Adrenal gland (tissue), 5 donors: ENCODE measurements around the gene SERPINB8.

Source experiments
- POLR2A ChIP-seq, 2 donors: fragments of 450-650 bp; IDR thresholded peaks; one replicate each; pipeline ENCODE4 v1.6.1; 2017; ENCODE audit warnings: antibody characterized with exemption in 2 of 2, mild to moderate bottlenecking in 2 of 2, moderate library complexity in 1 of 2
- TF ChIP-seq, protein P1 (sequence below), 6 experiments: fragments of 450-650 bp in 4 of 6; fragments of 200-600 bp in 2 of 6; sonication (generic) in 1 of 6; IDR thresholded peaks; 1 replicate in 5 of 6; 2 replicates in 1 of 6; pipeline versions ENCODE4 v1.5.1 to v1.8.0; 2016 to 2021; ENCODE audit warnings: antibody characterized with exemption in 6 of 6, mild to moderate bottlenecking in 2 of 6, moderate library complexity in 1 of 6
- donor health status: DM: no; HTN: no; CAD: no.

DNA sequence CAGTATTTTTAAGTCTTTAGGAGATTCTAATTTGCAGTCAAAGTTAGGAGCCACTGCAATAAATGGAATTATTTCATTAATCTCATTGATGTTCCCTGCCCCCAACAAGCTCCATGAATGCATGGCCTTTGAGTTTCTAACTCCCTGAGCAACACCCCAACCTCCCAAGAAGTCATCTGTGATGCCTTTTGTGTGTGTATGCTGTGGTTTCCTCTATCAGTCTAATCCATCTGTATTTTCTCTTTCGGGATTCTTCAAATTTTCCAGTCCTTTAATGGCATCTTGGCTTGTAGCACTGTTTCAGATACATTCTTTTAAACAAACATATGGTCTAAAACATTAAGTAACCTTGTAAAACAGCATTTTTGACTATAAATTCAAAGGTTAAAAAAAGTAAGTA is 45.3 kb upstream of the SERPINB8 start:
- TF ChIP-seq, protein P1, sequence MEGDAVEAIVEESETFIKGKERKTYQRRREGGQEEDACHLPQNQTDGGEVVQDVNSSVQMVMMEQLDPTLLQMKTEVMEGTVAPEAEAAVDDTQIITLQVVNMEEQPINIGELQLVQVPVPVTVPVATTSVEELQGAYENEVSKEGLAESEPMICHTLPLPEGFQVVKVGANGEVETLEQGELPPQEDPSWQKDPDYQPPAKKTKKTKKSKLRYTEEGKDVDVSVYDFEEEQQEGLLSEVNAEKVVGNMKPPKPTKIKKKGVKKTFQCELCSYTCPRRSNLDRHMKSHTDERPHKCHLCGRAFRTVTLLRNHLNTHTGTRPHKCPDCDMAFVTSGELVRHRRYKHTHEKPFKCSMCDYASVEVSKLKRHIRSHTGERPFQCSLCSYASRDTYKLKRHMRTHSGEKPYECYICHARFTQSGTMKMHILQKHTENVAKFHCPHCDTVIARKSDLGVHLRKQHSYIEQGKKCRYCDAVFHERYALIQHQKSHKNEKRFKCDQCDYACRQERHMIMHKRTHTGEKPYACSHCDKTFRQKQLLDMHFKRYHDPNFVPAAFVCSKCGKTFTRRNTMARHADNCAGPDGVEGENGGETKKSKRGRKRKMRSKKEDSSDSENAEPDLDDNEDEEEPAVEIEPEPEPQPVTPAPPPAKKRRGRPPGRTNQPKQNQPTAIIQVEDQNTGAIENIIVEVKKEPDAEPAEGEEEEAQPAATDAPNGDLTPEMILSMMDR (IDR thresholded peaks at IDR 0.05) = no peak
- no peak for TF ChIP-seq POLR2A (IDR thresholded peaks at IDR 0.05)
